Measurements from ENCODE around the gene GJA9. TPM values are rescaled to one million over a fixed set of nuclear protein-coding genes. Genes with fewer than 3 reads are reported as not detected.

GJA9 gene
- total and polyA plus RNA-seq, 2 of the 4 experiments (the other 2 are of a cell fraction): not detected

GRCh38 chr1:38917337-38917736, 36.0 kb upstream of the GJA9 start:
- H2BK5ac ChIP-seq (ENCODE audit: low read depth, low read length, poor library complexity, severe bottlenecking): no peak overlapping the region
- no peak overlapping the region for H3K27ac ChIP-seq (ENCODE audit: insufficient read depth, low read length)
- in situ Hi-C loops (cut with MboI; ENCODE audit: low sequenced_read_pairs) (no loop called here), dilution Hi-C loops (cut with HindIII; ENCODE audit: low sequenced_read_pairs, unreplicated experiment) (no loop called here), intact Hi-C loops (cut with micrococcal nuclease) (no loop called here)
- H3K23ac ChIP-seq (ENCODE audit: low read depth, low read length): no peak overlapping the region
- H3K4me2 ChIP-seq (ENCODE audit: low read depth, low read length): no peak overlapping the region
- no peak overlapping the region for H2BK120ac ChIP-seq (ENCODE audit: low read depth, low read length)
- H3K9me1 ChIP-seq (ENCODE audit: insufficient read depth, low read length): no peaks in the 10 kb centered on the region; the same call in 1 of the 2 replicates
- ATAC-seq (ENCODE audit: low read depth): no peak
- no peak overlapping the region for H3K56ac ChIP-seq (ENCODE audit: extremely low read depth, insufficient read depth, low read length)
- no peak overlapping the region for H4K91ac ChIP-seq (ENCODE audit: insufficient read depth, low read depth, low read length)
- WGBS, 2 experiments (ENCODE audit: extremely low coverage in 2 of 2, insufficient read length in 1 of 2): no CpG with 5 or more reads among the region's 3 CpGs
- DNase-seq: no peak
- H2BK20ac ChIP-seq (ENCODE audit: low read depth, low read length): no peak overlapping the region
- no peak overlapping the region for H3K4me3 ChIP-seq (ENCODE audit: insufficient read depth, low read depth, low read length)
- ChIA-PET POLR2A (ENCODE audit: unreplicated experiment) (no interaction called here), CTCF (no interaction called here)
- H3K9me3 ChIP-seq (ENCODE audit: control insufficient read depth, insufficient read depth, low read length): no peaks in the 10 kb centered on the region
- H3K4me1 ChIP-seq (ENCODE audit: control insufficient read depth, insufficient read depth, low read length): no peaks in the 10 kb centered on the region
- H3K27me3 ChIP-seq (ENCODE audit: control insufficient read depth, insufficient read depth, low read length): no peaks in the 10 kb centered on the region
- H2AK5ac ChIP-seq (ENCODE audit: low read depth, low read length): no peak overlapping the region
- H3K4ac ChIP-seq (ENCODE audit: low read depth, low read length): no peak overlapping the region
- H3K9ac ChIP-seq (ENCODE audit: low read depth, low read length): no peak overlapping the region
- TF ChIP-seq CEBPB (IDR thresholded peaks at IDR 0.05; ENCODE audit: low read depth, low read length) (no peak), NFE2L2 (IDR thresholded peaks at IDR 0.05; ENCODE audit: low read depth, low read length) (no peak)
- H4K5ac ChIP-seq (ENCODE audit: low read depth, low read length): no peak overlapping the region
- H4K8ac ChIP-seq (ENCODE audit: low read depth in 2 of 2, low read length in 2 of 2): no peak overlapping the region
- no peaks in the 10 kb centered on the region for H3K79me1 ChIP-seq (ENCODE audit: low read depth in 1 of 2, low read length in 2 of 2)
- H3K14ac ChIP-seq (replicated peaks; ENCODE audit: low read depth, low read length): no peak overlapping the region
- no peaks in the 10 kb centered on the region for H3K36me3 ChIP-seq (ENCODE audit: control insufficient read depth, insufficient read depth, low read length)
- H2AFZ ChIP-seq (replicated peaks; ENCODE audit: low read length, poor library complexity): no peak overlapping the region
- H3K18ac ChIP-seq (ENCODE audit: low read depth, low read length): no peak overlapping the region
- H2BK15ac ChIP-seq (ENCODE audit: low read depth, low read length): no peak overlapping the region
- no peaks in the 10 kb centered on the region for H4K20me1 ChIP-seq (ENCODE audit: insufficient read depth, low read length)
- no peak overlapping the region for H2AK9ac ChIP-seq (replicated peaks; ENCODE audit: low read depth, low read length, poor library complexity)
- no TSS peak for BruUV-seq (replicated peaks)
